GM12878 (cell line): ENCODE measurements around the gene ST6GAL2. TPM values are rescaled to one million over a fixed set of nuclear protein-coding genes. Genes with fewer than 3 reads are reported as not detected.
A peak's percentile ranks its signal among the peaks of the same experiment; 100 is the strongest.

Experiments
- ATAC-seq: fragments of 200-7000 bp; cut with Tn5 transposase; 3 replicates; pipeline ENCODE4 v1.9.1; 2020; ENCODE audit warnings: mild to moderate bottlenecking, moderate library complexity
- BruUV-seq: library from RNA; stranded (reverse); fragments of 400-500 nt; replicated peaks from 2 replicates; lab custom pipeline; 2021; lab: Mats Ljungman, UMichigan
- CTCF ChIA-PET: fragments of 300-600 bp; sonication (Branson Sonifier 250); formaldehyde crosslinking; extraction: SDS; loops from one replicate; lab custom pipeline; 2021; ENCODE audit warnings: inconsistent platforms; lab: Yijun Ruan, JAX
- POLR2A ChIA-PET: fragments of 350-600 bp; formaldehyde crosslinking; extraction: SDS; loops from one replicate; lab custom pipeline; 2021; ENCODE audit warnings: inconsistent platforms; lab: Charles Lee
- RAD21 ChIA-PET: fragments of 300-600 bp; sonication (Branson Sonifier 250); formaldehyde crosslinking; loops from one replicate; lab custom pipeline; 2023; ENCODE audit warnings: antibody characterized with exemption; ENCODE audit not compliant: unreplicated experiment; lab: Charles Lee
- SMC1A ChIA-PET: fragments of 300-600 bp; sonication (Branson Sonifier 250); formaldehyde crosslinking; loops from one replicate; lab custom pipeline; 2023; ENCODE audit not compliant: unreplicated experiment, uncharacterized antibody; lab: Charles Lee
- DNase-seq: peaks from one replicate; pipeline ENCODE4 v3.0.0-alpha.2; 2011; ENCODE audit warnings: low read depth, low spot score
- FAIRE-seq: peaks from 3 replicates; lab custom pipeline; 2011; peaks lifted over from hg19 to GRCh38; lab: Jason Lieb, UNC
- H2AFZ ChIP-seq: 2 replicates; pipeline ENCODE4 v1.6.0; 2011; ENCODE audit warnings: low read depth, low read length, control low read depth; ENCODE audit not compliant: control insufficient read depth
- H3K27ac ChIP-seq: 2 replicates; pipeline ENCODE4 v1.5.1; 2011; ENCODE audit warnings: control low read depth; ENCODE audit not compliant: control insufficient read depth, insufficient read depth
- H3K27me3 ChIP-seq, 2 experiments: replicated peaks in 1 of 2; 2 replicates each; pipeline versions ENCODE4 v1.6.0 to v1.6.1; 2011; ENCODE audit warnings: low read length in 1 of 2; ENCODE audit not compliant: control insufficient read depth in 2 of 2, insufficient read depth in 2 of 2
- H3K36me3 ChIP-seq, 2 experiments: 2 replicates each; pipeline ENCODE4 v1.5.1; 2011; ENCODE audit warnings: low read length in 1 of 2; ENCODE audit not compliant: control insufficient read depth in 2 of 2, insufficient read depth in 2 of 2
- H3K4me1 ChIP-seq: 2 replicates; pipeline ENCODE4 v1.6.1; 2011; ENCODE audit warnings: mild to moderate bottlenecking, low read length, moderate library complexity, mixed read lengths; ENCODE audit not compliant: control insufficient read depth, insufficient read depth
- H3K4me2 ChIP-seq: 2 replicates; pipeline ENCODE4 v1.6.0; 2011; ENCODE audit warnings: control low read depth; ENCODE audit not compliant: control insufficient read depth, insufficient read depth
- H3K4me3 ChIP-seq: fragments of 200-600 bp; sonication (generic); 2 replicates; pipeline ENCODE4 v1.5.1; 2016
- H3K79me2 ChIP-seq: 2 replicates; pipeline ENCODE4 v1.6.0; 2011; ENCODE audit warnings: low read length; ENCODE audit not compliant: control insufficient read depth, insufficient read depth
- H3K9ac ChIP-seq: 2 replicates; pipeline ENCODE4 v1.8.0; 2011; ENCODE audit warnings: low read length, control low read depth, mixed read lengths; ENCODE audit not compliant: control insufficient read depth, insufficient read depth
- H3K9me3 ChIP-seq: replicated peaks from 3 replicates; pipeline ENCODE4 v1.5.1; 2011; ENCODE audit warnings: mild to moderate bottlenecking, low read length; ENCODE audit not compliant: control insufficient read depth, insufficient read depth
- H4K20me1 ChIP-seq: 2 replicates; pipeline ENCODE4 v1.6.0; 2011; ENCODE audit not compliant: control insufficient read depth, insufficient read depth
- BMI1 ChIP-seq: fragments of 450-650 bp; IDR thresholded peaks from 2 replicates; pipeline ENCODE4 v1.6.1; 2016; ENCODE audit warnings: mild to moderate bottlenecking, moderate library complexity, borderline replicate concordance
- GATAD2B ChIP-seq: fragments of 450-650 bp; conservative IDR thresholded peaks from 2 replicates; pipeline ENCODE4 v1.6.1; 2017; ENCODE audit warnings: low read depth, mild to moderate bottlenecking, moderate library complexity
- NFXL1 ChIP-seq: fragments of 450-650 bp; IDR thresholded peaks from 2 replicates; pipeline ENCODE4 v1.6.1; 2017; ENCODE audit warnings: antibody characterized with exemption, mild to moderate bottlenecking, borderline replicate concordance
- NR2C2 ChIP-seq: IDR thresholded peaks from 2 replicates; pipeline ENCODE4 v1.6.1; 2011; ENCODE audit warnings: borderline replicate concordance, low read depth; ENCODE audit not compliant: control insufficient read depth, insufficient read length
- SMC3 ChIP-seq: IDR thresholded peaks from 2 replicates; pipeline ENCODE4 v1.6.1; 2011; ENCODE audit warnings: low read length, improper control_type of control experiment, borderline replicate concordance
- TCF12 ChIP-seq: IDR thresholded peaks from 2 replicates; pipeline ENCODE4 v1.6.1; 2011; ENCODE audit warnings: low read depth, mild to moderate bottlenecking, low read length
- USF1 ChIP-seq: IDR thresholded peaks from 2 replicates; pipeline ENCODE4 v1.6.1; 2011; ENCODE audit warnings: borderline replicate concordance, low read depth, mild to moderate bottlenecking, moderate library complexity, mixed read lengths, low read length; ENCODE audit not compliant: insufficient read depth; ENCODE audit errors: extremely low read length
- YBX1 ChIP-seq: fragments of 450-650 bp; IDR thresholded peaks from 2 replicates; pipeline ENCODE4 v1.6.1; 2016; ENCODE audit warnings: antibody characterized with exemption
- WGBS: methylation state at CpG from one replicate; pipeline ENCODE4 v1.1.6; 2016; ENCODE audit warnings: low lambda C conversion rate; ENCODE audit not compliant: insufficient replicate concordance, insufficient coverage; ENCODE audit errors: missing lambda C conversion rate; 5-methylcytosine and 5-hydroxymethylcytosine counted together
- in situ Hi-C: fragments of 300-500 bp; cut with MboI; formaldehyde crosslinking; loops from 9 replicates; pipeline ENCODE4 v1.14.3; 2018; ENCODE audit warnings: mixed read lengths
- intact Hi-C: fragments of 100-400 bp; cut with micrococcal nuclease; formaldehyde crosslinking; loops from one replicate; pipeline ENCODE4 v1.14.2; 2022; ENCODE audit not compliant: unreplicated experiment
- polyA plus RNA-seq, 11 experiments: library from polyadenylated mRNA; depleted of rRNA in 4 of 11; unstranded in 6 of 11; stranded (reverse) in 5 of 11; fragments of >200 nt; fragmentation: Nextera tagmentation in 4 of 11; fragmentation: Illumina TruSeq in 1 of 11; extraction: Ambion mirVana in 4 of 11; extraction: Trizol in 1 of 11; gene quantifications; 1 replicate in 1 of 11; 2 replicates in 10 of 11; pipeline versions ENCODE4 v1.2.1 to v1.2.3, GENCODE V29; 2011 to 2016; ENCODE audit warnings: inconsistent platforms in 2 of 11, missing spikeins in 2 of 11, low read depth in 1 of 11
- total RNA-seq, 4 experiments: library from RNA; depleted of rRNA in 3 of 4; stranded (reverse); fragments of >200 nt in 3 of 4; fragmentation: Illumina TruSeq in 1 of 4; extraction: Trizol in 1 of 4; gene quantifications; 2 replicates each; pipeline versions ENCODE4 v1.2.1 to v1.2.3, GENCODE V29; 2013 to 2021
- TF ChIP-seq, protein P1 (sequence below): fragments of 450-650 bp; IDR thresholded peaks from 2 replicates; pipeline ENCODE4 v1.6.1; 2016; ENCODE audit warnings: mild to moderate bottlenecking, moderate library complexity, borderline replicate concordance
- TF ChIP-seq, protein P2 (sequence below): fragments of 450-650 bp; IDR thresholded peaks from 2 replicates; pipeline ENCODE4 v1.6.1; 2018; ENCODE audit warnings: borderline replicate concordance, mild to moderate bottlenecking; ENCODE audit not compliant: partially characterized antibody

ST6GAL2 gene
- total and polyA plus RNA-seq, 10 of the 15 experiments (the other 5 are each of a cell fraction or from before 2014, with no cell fraction given): not detected

DNA sequence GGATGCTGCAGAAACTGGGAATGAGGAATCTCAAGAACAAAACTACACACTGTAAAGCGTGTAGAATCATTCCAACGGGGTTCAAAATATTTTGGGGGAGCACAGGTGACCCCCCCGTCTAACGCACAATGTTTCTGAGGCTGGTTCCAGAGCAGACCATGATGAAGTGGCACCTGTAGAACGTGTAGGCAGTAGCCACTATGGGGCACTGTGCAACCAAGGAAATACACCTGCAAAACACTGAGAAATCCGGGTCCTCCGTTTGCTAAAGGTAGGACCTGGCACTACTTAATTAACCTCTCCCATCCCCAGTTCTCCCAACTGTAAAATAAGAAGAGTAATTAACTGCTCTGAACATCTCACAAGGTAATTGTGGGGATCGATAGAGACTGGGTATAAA is 22.6 kb downstream of the ST6GAL2 start:
- FAIRE-seq: no peak
- ATAC-seq: peak; percentile 32; the same call in 2 of the 3 replicates

More for the DNA sequence above, 22.6 kb downstream of the ST6GAL2 start:
- Histone ChIP-seq H3K4me2 (no peak overlapping the region), H3K4me1 (no peaks in the 10 kb centered on the region)
- CTCF ChIA-PET: no interaction called here
- TF ChIP-seq, protein P1, sequence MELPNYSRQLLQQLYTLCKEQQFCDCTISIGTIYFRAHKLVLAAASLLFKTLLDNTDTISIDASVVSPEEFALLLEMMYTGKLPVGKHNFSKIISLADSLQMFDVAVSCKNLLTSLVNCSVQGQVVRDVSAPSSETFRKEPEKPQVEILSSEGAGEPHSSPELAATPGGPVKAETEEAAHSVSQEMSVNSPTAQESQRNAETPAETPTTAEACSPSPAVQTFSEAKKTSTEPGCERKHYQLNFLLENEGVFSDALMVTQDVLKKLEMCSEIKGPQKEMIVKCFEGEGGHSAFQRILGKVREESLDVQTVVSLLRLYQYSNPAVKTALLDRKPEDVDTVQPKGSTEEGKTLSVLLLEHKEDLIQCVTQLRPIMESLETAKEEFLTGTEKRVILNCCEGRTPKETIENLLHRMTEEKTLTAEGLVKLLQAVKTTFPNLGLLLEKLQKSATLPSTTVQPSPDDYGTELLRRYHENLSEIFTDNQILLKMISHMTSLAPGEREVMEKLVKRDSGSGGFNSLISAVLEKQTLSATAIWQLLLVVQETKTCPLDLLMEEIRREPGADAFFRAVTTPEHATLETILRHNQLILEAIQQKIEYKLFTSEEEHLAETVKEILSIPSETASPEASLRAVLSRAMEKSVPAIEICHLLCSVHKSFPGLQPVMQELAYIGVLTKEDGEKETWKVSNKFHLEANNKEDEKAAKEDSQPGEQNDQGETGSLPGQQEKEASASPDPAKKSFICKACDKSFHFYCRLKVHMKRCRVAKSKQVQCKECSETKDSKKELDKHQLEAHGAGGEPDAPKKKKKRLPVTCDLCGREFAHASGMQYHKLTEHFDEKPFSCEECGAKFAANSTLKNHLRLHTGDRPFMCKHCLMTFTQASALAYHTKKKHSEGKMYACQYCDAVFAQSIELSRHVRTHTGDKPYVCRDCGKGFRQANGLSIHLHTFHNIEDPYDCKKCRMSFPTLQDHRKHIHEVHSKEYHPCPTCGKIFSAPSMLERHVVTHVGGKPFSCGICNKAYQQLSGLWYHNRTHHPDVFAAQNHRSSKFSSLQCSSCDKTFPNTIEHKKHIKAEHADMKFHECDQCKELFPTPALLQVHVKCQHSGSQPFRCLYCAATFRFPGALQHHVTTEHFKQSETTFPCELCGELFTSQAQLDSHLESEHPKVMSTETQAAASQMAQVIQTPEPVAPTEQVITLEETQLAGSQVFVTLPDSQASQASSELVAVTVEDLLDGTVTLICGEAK: no peak
- no peak for TF ChIP-seq NR2C2
- TF ChIP-seq, protein P2, sequence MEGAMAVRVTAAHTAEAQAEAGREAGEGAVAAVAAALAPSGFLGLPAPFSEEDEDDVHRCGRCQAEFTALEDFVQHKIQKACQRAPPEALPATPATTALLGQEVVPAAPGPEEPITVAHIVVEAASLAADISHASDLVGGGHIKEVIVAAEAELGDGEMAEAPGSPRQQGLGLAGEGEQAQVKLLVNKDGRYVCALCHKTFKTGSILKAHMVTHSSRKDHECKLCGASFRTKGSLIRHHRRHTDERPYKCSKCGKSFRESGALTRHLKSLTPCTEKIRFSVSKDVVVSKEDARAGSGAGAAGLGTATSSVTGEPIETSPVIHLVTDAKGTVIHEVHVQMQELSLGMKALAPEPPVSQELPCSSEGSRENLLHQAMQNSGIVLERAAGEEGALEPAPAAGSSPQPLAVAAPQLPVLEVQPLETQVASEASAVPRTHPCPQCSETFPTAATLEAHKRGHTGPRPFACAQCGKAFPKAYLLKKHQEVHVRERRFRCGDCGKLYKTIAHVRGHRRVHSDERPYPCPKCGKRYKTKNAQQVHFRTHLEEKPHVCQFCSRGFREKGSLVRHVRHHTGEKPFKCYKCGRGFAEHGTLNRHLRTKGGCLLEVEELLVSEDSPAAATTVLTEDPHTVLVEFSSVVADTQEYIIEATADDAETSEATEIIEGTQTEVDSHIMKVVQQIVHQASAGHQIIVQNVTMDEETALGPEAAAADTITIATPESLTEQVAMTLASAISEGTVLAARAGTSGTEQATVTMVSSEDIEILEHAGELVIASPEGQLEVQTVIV: no peak
- no peak for TF ChIP-seq TCF12
- no peak for TF ChIP-seq USF1
- TF ChIP-seq NFXL1: no peak
- no peak for TF ChIP-seq BMI1
- TF ChIP-seq YBX1: no peak
- no peak for TF ChIP-seq SMC3
- TF ChIP-seq GATAD2B: no peak
- TF ChIP-seq, all 136 proteins: peak for 0
- Histone ChIP-seq H3K9me3 (no peaks in the 10 kb centered on the region), H3K4me3 (no peak overlapping the region), H3K9ac (no peak overlapping the region), H3K36me3 (no peaks in the 10 kb centered on the region), H2AFZ (no peak overlapping the region), H3K79me2 (no peaks in the 10 kb centered on the region), H4K20me1 (no peaks in the 10 kb centered on the region), H3K27me3 (no peaks in the 10 kb centered on the region), H3K27ac (no peak overlapping the region)
- in situ Hi-C loops (no loop called here), intact Hi-C loops (no loop called here)
- ChIA-PET POLR2A (no interaction called here), RAD21 (interaction anchor here (0.7 kb wide), 1 partner anchor 11 kb away, joined by 3 read pairs; no protein-coding TSS in a partner anchor), SMC1A (interaction anchor here (0.6 to 1.2 kb wide), 2 partner anchors 8 to 197 kb away, joined by 3 to 4 read pairs; no protein-coding TSS in a partner anchor)
- DNase-seq: no peak
- WGBS: 10% methylated on average over 8 of the region's 8 CpGs
- BruUV-seq: no TSS peak
